PFSK-1 (cell line): ENCODE data around the gene LRRC47.

Source experiments
- POLR2AphosphoS5 ChIP-seq: IDR thresholded peaks from 2 replicates; pipeline ENCODE4 v1.6.1; 2012; ENCODE audit warnings: low read depth, mild to moderate bottlenecking, control low read depth, low read length, moderate library complexity
- SIN3A ChIP-seq: IDR thresholded peaks from 2 replicates; pipeline ENCODE4 v1.6.1; 2012; ENCODE audit warnings: mild to moderate bottlenecking, low read length, moderate library complexity, borderline replicate concordance; ENCODE audit not compliant: insufficient read depth

GRCh38 chr1:3772027-3772714, 24.1 kb downstream of the LRRC47 start:
- no peak for TF ChIP-seq POLR2AphosphoS5
- no peak for TF ChIP-seq SIN3A
